OCI-LY7 (cell line): ENCODE measurements around the gene MTMR4. TPM values are rescaled to one million over a fixed set of nuclear protein-coding genes. Genes with fewer than 3 reads are reported as not detected.

Experiments used
- BruUV-seq: library from RNA; stranded (reverse); fragments of 400-500 nt; replicated peaks from 2 replicates; lab custom pipeline; 2021; lab: Mats Ljungman, UMichigan
- CTCF ChIA-PET: fragments of 300-600 bp; sonication (Branson Sonifier 250); formaldehyde crosslinking; loops from one replicate; lab custom pipeline; 2022; ENCODE audit warnings: antibody characterized with exemption; ENCODE audit not compliant: unreplicated experiment; lab: Charles Lee
- POLR2A ChIA-PET: fragments of 300-600 bp; sonication (Branson Sonifier 250); formaldehyde crosslinking; loops from one replicate; lab custom pipeline; 2022; ENCODE audit warnings: antibody characterized with exemption; lab: Charles Lee
- DNase-seq: peaks from one replicate; pipeline ENCODE4 v3.0.0-alpha.2; 2015; ENCODE audit warnings: low spot score
- H2AFZ ChIP-seq: fragments of 200-600 bp; sonication (generic), shearing (Covaris generic); 2 replicates; pipeline ENCODE4 v1.6.1; 2014; ENCODE audit warnings: mild to moderate bottlenecking, antibody characterized with exemption, low read length, moderate library complexity
- H3K27ac ChIP-seq: fragments of 200-600 bp; sonication (generic); 2 replicates; pipeline ENCODE4 v1.5.1; 2014; ENCODE audit warnings: mixed run types, low read depth, mild to moderate bottlenecking, moderate library complexity, low read length, inconsistent platforms; ENCODE audit not compliant: poor library complexity, severe bottlenecking
- H3K36me3 ChIP-seq: fragments of 200-600 bp; sonication (generic); 2 replicates; pipeline ENCODE4 v1.6.1; 2014; ENCODE audit warnings: mild to moderate bottlenecking, antibody characterized with exemption, low read length, moderate library complexity, mixed read lengths; ENCODE audit not compliant: insufficient read depth
- H3K4me1 ChIP-seq: fragments of 200-600 bp; sonication (generic); 2 replicates; pipeline ENCODE4 v1.5.1; 2014; ENCODE audit warnings: mild to moderate bottlenecking, low read length; ENCODE audit not compliant: insufficient read depth, poor library complexity, severe bottlenecking
- H3K4me2 ChIP-seq: fragments of 200-600 bp; sonication (generic); 2 replicates; pipeline ENCODE4 v1.6.1; 2014; ENCODE audit warnings: mild to moderate bottlenecking, low read length
- H3K4me3 ChIP-seq: fragments of 200-600 bp; sonication (generic); 2 replicates; pipeline ENCODE4 v1.5.1; 2014; ENCODE audit warnings: mild to moderate bottlenecking, low read depth, low read length; ENCODE audit not compliant: poor library complexity, severe bottlenecking
- H3K79me2 ChIP-seq: fragments of 200-600 bp; sonication (generic); 2 replicates; pipeline ENCODE4 v1.6.1; 2016; ENCODE audit warnings: low read depth, mild to moderate bottlenecking, low read length, moderate library complexity, mixed read lengths; ENCODE audit not compliant: insufficient read depth
- H3K9me2 ChIP-seq: fragments of 200-600 bp; sonication (generic); 2 replicates; pipeline ENCODE4 v1.6.1; 2016; ENCODE audit warnings: mild to moderate bottlenecking, low read length, mixed read lengths; ENCODE audit not compliant: insufficient read depth
- H3K9me3 ChIP-seq: fragments of 200-600 bp; sonication (generic); 2 replicates; pipeline ENCODE4 v1.6.1; 2014; ENCODE audit warnings: mild to moderate bottlenecking, mixed run types, low read length, mixed read lengths
- H4K20me1 ChIP-seq: fragments of 200-600 bp; sonication (generic); 2 replicates; pipeline ENCODE4 v1.6.1; 2014; ENCODE audit warnings: mild to moderate bottlenecking, antibody characterized with exemption, low read length, moderate library complexity, mixed read lengths; ENCODE audit not compliant: insufficient read depth
- CTCF ChIP-seq: fragments of 200-600 bp; sonication (generic); conservative IDR thresholded peaks from 2 replicates; pipeline ENCODE4 v1.5.1; 2014; ENCODE audit warnings: mild to moderate bottlenecking, antibody characterized with exemption, low read length, moderate library complexity, mixed read lengths
- EZH2phosphoT487 ChIP-seq: fragments of 200-600 bp; sonication (generic); IDR thresholded peaks from 2 replicates; pipeline ENCODE4 v1.6.1; 2018; ENCODE audit warnings: low read depth, borderline replicate concordance, mild to moderate bottlenecking, mixed run types, antibody characterized with exemption, low read length, moderate library complexity, mixed read lengths
- intact Hi-C: fragments of 100-400 bp; cut with micrococcal nuclease; formaldehyde crosslinking; loops from one replicate; pipeline ENCODE4 v1.10.0; 2022; ENCODE audit not compliant: unreplicated experiment
- total RNA-seq, 2 experiments: library from RNA; depleted of rRNA in 1 of 2; stranded (reverse); fragments of >200 nt in 1 of 2; shearing (Covaris generic) in 1 of 2; gene quantifications; 2 replicates each; pipeline ENCODE4 v1.2.3, GENCODE V29; 2014 to 2022

Gene MTMR4
- total RNA-seq, 2 experiments from 2014 or later = 37.0 to 61.1 TPM

GRCh38 chr17:58452738-58453137, 61.7 kb downstream of the MTMR4 start:
- no TSS peak for BruUV-seq
- Histone ChIP-seq H3K79me2 (no peaks in the 10 kb centered on the region), H3K4me3 (no peak overlapping the region), H3K4me1 (no peaks in the 10 kb centered on the region), H3K9me2 (no peaks in the 10 kb centered on the region), H3K27ac (no peak overlapping the region), H4K20me1 (no peaks in the 10 kb centered on the region), H3K4me2 (no peak overlapping the region), H2AFZ (no peak overlapping the region), H3K36me3 (no peaks in the 10 kb centered on the region), H3K9me3 (no peaks in the 10 kb centered on the region)
- intact Hi-C loops = no loop called here
- no peak for TF ChIP-seq CTCF
- no peak for TF ChIP-seq EZH2phosphoT487
- DNase-seq = no peak
- ChIA-PET POLR2A (no interaction called here), CTCF (no interaction called here)

GRCh38 chr17:58447039-58447975, 67.1 kb downstream of the MTMR4 start:
- intact Hi-C loops = loop anchor here (1.0 kb wide), 5 partner anchors 130 to 247 kb away; no protein-coding TSS in a partner anchor
- BruUV-seq = no TSS peak

More at GRCh38 chr17:58447039-58447975, 67.1 kb downstream of the MTMR4 start:
- Histone ChIP-seq H3K27ac (no peak overlapping the region), H3K4me1 (no peaks in the 10 kb centered on the region), H3K9me2 (no peaks in the 10 kb centered on the region), H3K9me3 (peaks cover 8% of the 10 kb centered on the region; the same call in 1 of the 2 replicates), H4K20me1 (no peaks in the 10 kb centered on the region), H3K4me3 (no peak overlapping the region), H2AFZ (no peak overlapping the region), H3K79me2 (no peaks in the 10 kb centered on the region), H3K4me2 (no peak overlapping the region), H3K36me3 (no peaks in the 10 kb centered on the region)
- TF ChIP-seq CTCF (peak; percentile 93), EZH2phosphoT487 (no peak)
- POLR2A ChIA-PET = interaction anchor here (0.6 kb wide), 1 partner anchor 146 kb away, joined by 3 read pairs; no protein-coding TSS in a partner anchor
- CTCF ChIA-PET = no interaction called here
- peak; percentile 85 for DNase-seq
